Activated T-helper 2 cell treated with anti-CD3 and anti-CD28 coated beads, Interferon-gamma antibody, Interleukin-2, Interleukin-4, amounts not matched to agents 10 μg/mL and 5 μg/mL and 100 μg/mL, durations not matched to agents 14 hours and 24 hours and 36 hours (primary cell): ENCODE data around the gene DIABLO. TPM values are rescaled to one million over a fixed set of nuclear protein-coding genes. Genes with fewer than 3 reads are reported as not detected.
A peak's percentile ranks its signal among the peaks of the same experiment; 100 is the strongest.
"Not testable (repeated sequence)": the region's sequence is repeated elsewhere in the genome, so short reads cannot be mapped to it uniquely, and the experiment has no call there.

Experiments
- DNase-seq: peaks from one replicate; pipeline ENCODE4 v3.0.0; 2021; ENCODE audit warnings: low spot score
- H3K27ac Mint-ChIP-seq: one replicate; pipeline ENCODE4 v1.8.0; 2021; ENCODE audit warnings: mixed read lengths
- H3K27me3 Mint-ChIP-seq: one replicate; pipeline ENCODE4 v1.8.0; 2021; ENCODE audit warnings: low read depth, mixed read lengths
- H3K36me3 Mint-ChIP-seq: one replicate; pipeline ENCODE4 v1.8.0; 2021; ENCODE audit warnings: low read depth, mixed read lengths
- H3K4me1 Mint-ChIP-seq: one replicate; pipeline ENCODE4 v1.8.0; 2021; ENCODE audit warnings: low read depth, mixed read lengths
- H3K4me3 Mint-ChIP-seq: one replicate; pipeline ENCODE4 v1.8.0; 2021; ENCODE audit warnings: low read depth, mild to moderate bottlenecking, moderate library complexity, mixed read lengths
- H3K9me3 Mint-ChIP-seq: one replicate; pipeline ENCODE4 v1.8.0; 2021; ENCODE audit warnings: mixed read lengths
- intact Hi-C: fragments of 100-400 bp; cut with micrococcal nuclease; formaldehyde crosslinking; loops from one replicate; pipeline ENCODE4 v1.15.1; 2023
- total RNA-seq: library from RNA; stranded (reverse); gene quantifications from 2 replicates; pipeline ENCODE4 v1.2.3, GENCODE V29; 2022

DIABLO gene
- total RNA-seq = 54.7 and 56.5 TPM in 2 replicates

DNA sequence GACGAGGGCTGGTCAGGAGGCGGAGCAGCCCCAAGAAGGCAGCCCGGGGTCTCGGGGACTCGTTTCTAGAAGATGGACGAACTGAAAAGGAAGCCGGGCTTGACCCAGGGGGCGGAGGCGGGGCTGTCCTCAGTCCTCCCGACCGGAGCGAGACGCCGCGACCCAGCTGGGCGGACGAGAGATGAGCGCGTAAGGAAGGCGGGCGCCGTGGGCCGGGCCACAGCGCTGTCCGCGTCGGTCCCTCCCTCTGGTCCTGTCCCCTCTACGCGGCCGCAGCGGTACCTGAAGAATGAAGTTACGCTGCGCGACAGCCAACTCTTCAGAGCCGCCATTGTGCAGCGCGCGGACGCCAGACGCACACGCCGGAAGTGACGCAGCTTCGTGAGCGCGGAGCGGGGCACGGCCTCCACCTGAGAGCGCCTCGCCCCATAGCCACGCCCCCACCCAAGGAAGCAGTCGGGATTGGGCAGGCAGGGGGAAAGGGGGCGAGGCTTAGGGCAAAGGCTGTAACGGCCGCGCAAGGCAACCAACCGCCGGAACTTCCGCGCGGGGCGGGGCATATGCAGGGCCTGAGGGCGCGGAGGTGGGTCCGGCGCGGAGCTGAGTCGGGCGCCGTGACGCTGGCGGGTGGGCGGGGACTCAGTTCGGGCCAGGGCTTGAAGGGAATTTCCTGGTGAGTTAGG lies at the start of gene DIABLO:
Gene DIABLO (minus strand): TSS at position 370 of the 683 bp plus-strand sequence. CDS start 38 bp downstream, at position 332.
- Mint-ChIP-seq H3K9me3 (no peaks in the 10 kb centered on the region), H3K4me1 (peaks cover 22% of the 10 kb centered on the region), H3K36me3 (peaks cover 41% of the 10 kb centered on the region), H3K27ac (peak within 1 kb of the TSS; percentile 89), H3K4me3 (peak within 1 kb of the TSS; percentile 88), H3K27me3 (no peaks in the 10 kb centered on the region)
- intact Hi-C loops = loop anchor here (1.0 to 10.0 kb wide), 4 partner anchors 19 to 391 kb away; partner anchors contain the start of genes KNTC1, RSRC2 and VPS33A
- peak; percentile 100 for DNase-seq

DNA sequence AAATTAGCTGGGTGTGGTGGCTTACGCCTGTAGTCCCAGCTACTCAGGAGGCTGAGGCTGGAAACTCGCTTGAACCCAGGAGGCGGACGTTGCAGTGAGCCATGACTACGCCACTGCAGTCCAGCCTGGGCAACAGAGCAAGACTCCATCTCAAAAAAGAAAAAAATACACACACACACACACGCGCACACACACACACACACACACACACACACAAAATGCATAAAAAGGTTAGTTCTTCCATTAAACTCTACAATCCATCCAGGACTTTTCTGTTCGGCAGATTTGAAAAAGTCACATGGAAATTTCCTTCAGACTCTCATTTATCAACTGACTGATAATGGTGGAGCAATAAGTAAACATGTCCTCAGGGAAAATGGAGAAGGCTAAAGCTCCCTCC lies 49.6 kb upstream of the DIABLO start:
- no peak overlapping the region for H3K27ac Mint-ChIP-seq
- intact Hi-C loops = no loop called here
- H3K27me3 Mint-ChIP-seq = no peaks in the 10 kb centered on the region
- DNase-seq = no peak
- no peaks in the 10 kb centered on the region for H3K4me1 Mint-ChIP-seq
- H3K36me3 Mint-ChIP-seq = peaks cover 20% of the 10 kb centered on the region
- no peak overlapping the region for H3K4me3 Mint-ChIP-seq
- H3K9me3 Mint-ChIP-seq = no peaks in the 10 kb centered on the region

GRCh38 chr12:122266230-122266901 lies 40.5 kb upstream of the DIABLO start, which contains the start of gene VPS33A:
VPS33A (minus strand) TSS chr12:122266494; CDS start chr12:122266408, 86 bp downstream.
- Mint-ChIP-seq H3K27ac (peak within 1 kb of the TSS; percentile 99), H3K4me1 (peaks cover 7% of the 10 kb centered on the region), H3K4me3 (peak within 1 kb of the TSS; percentile 96), H3K27me3 (no peaks in the 10 kb centered on the region), H3K9me3 (no peaks in the 10 kb centered on the region), H3K36me3 (peaks cover 17% of the 10 kb centered on the region)
- peak; percentile 95 for DNase-seq
- intact Hi-C loops = loop anchor here (1.0 to 2.0 kb wide), 4 partner anchors 22 to 260 kb away; partner anchors contain the start of genes DIABLO, KNTC1 and RSRC2

DNA sequence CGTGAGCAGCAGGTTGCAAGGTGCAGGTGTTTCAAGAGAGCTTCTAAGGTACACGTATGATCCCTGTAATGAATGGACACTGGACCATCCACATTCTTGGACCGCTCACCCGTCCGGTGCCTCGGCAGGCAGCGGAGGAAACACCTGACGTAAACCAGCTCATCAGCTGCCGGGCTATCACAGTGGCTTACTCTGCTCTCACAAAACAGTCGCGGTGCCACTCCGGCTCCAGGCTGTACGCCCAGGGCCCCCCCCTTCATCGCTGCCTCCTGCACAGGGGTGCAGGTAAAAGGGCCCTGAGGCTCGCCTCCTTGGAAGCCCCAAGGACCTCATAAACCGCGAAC lies 40.0 kb upstream of the DIABLO start:
- Mint-ChIP-seq H3K27me3 (no peaks in the 10 kb centered on the region), H3K4me3 (peak overlapping the region; percentile 96), H3K4me1 (peaks cover 7% of the 10 kb centered on the region), H3K27ac (peak overlapping the region; percentile 99), H3K36me3 (peaks cover 22% of the 10 kb centered on the region), H3K9me3 (no peaks in the 10 kb centered on the region)
- no peak for DNase-seq
- intact Hi-C loops = loop anchor here (1.0 to 2.0 kb wide), 4 partner anchors 21 to 261 kb away; partner anchors contain the start of genes DIABLO, KNTC1 and RSRC2

DNA sequence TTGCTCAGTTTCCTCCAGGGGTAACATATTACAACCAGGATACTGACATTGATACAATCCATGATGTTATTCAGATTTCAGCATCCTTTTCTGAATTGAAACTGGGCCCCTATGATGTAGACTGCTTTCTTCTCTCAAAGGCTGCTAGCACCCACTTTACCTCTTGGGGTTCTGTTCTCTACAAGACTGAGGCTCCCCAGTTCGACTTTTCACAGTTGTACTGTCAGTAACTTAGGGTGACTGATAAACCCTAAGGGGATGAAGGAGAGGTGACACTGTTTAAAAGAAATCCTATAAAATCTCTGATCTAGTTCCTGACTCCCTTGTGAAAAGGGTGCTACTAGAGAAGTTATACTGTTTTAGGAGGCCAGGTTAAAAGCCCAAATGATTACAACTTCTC lies 39.6 kb upstream of the DIABLO start:
- Mint-ChIP-seq H3K9me3 (no peaks in the 10 kb centered on the region), H3K4me1 (peaks cover 7% of the 10 kb centered on the region), H3K27ac (peak overlapping the region; percentile 99), H3K27me3 (no peaks in the 10 kb centered on the region), H3K4me3 (peak overlapping the region; percentile 96), H3K36me3 (peaks cover 24% of the 10 kb centered on the region)
- intact Hi-C loops = no loop called here
- no peak for DNase-seq

DNA sequence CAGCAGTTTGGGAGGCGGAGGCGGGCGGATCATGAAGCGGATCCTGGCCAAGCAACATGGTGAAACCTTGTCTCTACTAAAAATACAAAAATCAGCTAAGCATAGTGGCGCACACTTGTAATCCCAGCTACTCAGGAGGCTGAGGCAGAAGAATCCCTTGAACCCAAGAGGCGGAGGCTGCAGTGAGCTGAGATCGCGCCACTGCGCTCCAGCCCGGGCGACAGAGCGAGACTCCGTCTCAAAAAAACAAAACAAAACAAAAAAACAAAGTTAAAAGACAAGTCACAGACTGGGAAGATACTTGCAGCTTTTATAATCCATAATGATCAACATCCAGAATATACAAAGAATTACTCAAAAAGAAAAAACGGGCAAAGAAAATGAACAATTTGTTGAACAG lies 34.9 kb upstream of the DIABLO start:
- H3K27me3 Mint-ChIP-seq, intact Hi-C loops, H3K9me3 Mint-ChIP-seq, H3K27ac Mint-ChIP-seq, DNase-seq, H3K4me3 Mint-ChIP-seq, H3K4me1 Mint-ChIP-seq: not testable (repeated sequence)
- H3K36me3 Mint-ChIP-seq = peaks cover 51% of the 10 kb centered on the region

GRCh38 chr12:122258939-122259338 lies 33.1 kb upstream of the DIABLO start:
- H3K27ac Mint-ChIP-seq, H3K4me1 Mint-ChIP-seq, H3K27me3 Mint-ChIP-seq, intact Hi-C loops, H3K9me3 Mint-ChIP-seq, H3K4me3 Mint-ChIP-seq, DNase-seq: not testable (repeated sequence)
- peaks cover 51% of the 10 kb centered on the region for H3K36me3 Mint-ChIP-seq

GRCh38 chr12:122258462-122258861 lies 32.6 kb upstream of the DIABLO start:
- H3K9me3 Mint-ChIP-seq, DNase-seq, H3K4me1 Mint-ChIP-seq, H3K27me3 Mint-ChIP-seq, H3K27ac Mint-ChIP-seq, intact Hi-C loops, H3K4me3 Mint-ChIP-seq: not testable (repeated sequence)
- peaks cover 47% of the 10 kb centered on the region for H3K36me3 Mint-ChIP-seq

GRCh38 chr12:122250536-122250935 lies 24.7 kb upstream of the DIABLO start:
- Mint-ChIP-seq H3K27me3 (no peaks in the 10 kb centered on the region), H3K27ac (no peak overlapping the region), H3K9me3 (no peaks in the 10 kb centered on the region), H3K4me1 (peaks cover 5% of the 10 kb centered on the region), H3K36me3 (peaks cover 18% of the 10 kb centered on the region), H3K4me3 (no peak overlapping the region)
- intact Hi-C loops = no loop called here
- no peak for DNase-seq

DNA sequence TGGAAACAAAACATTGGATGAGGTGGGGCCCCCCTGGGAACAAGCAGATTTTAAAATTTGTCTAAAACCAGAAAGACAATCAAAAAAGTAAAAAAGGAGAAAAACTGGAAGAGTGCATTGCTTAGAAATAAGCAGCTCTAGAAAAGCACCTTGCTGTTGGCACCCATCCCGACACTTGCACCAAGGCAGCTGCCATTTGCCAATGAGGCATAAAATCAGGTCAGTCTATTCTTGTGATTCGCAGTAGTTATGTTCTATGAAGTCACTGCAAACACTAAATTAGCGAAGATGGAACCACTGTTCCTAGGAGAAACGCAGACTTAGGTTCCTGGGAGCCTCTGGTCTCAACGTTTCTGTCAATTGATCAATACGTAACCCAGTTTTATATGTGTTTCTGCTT lies 24.2 kb upstream of the DIABLO start:
- no peak overlapping the region for H3K27ac Mint-ChIP-seq
- DNase-seq = no peak
- H3K9me3 Mint-ChIP-seq = no peaks in the 10 kb centered on the region
- H3K36me3 Mint-ChIP-seq = peaks cover 18% of the 10 kb centered on the region
- no peak overlapping the region for H3K4me3 Mint-ChIP-seq
- intact Hi-C loops = no loop called here
- H3K4me1 Mint-ChIP-seq = peaks cover 5% of the 10 kb centered on the region
- no peaks in the 10 kb centered on the region for H3K27me3 Mint-ChIP-seq

DNA sequence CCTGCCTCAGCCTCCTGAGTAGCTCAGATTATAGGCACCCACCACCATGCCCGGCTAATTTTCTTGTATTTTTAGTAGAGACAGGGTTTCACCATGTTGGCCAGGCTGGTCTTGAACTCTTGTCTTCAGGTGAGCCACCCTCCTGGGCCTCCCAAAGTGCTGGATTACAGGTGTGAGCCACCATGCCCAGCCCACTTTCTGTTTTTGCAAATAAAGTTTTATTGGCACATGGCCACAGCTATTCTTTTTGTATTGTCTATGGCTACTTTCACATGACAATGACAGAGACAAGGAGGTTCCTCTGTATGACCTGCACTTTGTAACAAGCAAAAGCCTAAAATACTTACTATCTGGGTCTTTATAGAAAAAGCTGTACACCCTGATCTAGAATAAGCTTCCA lies 19.7 kb upstream of the DIABLO start:
- H3K4me1 Mint-ChIP-seq = peaks cover 18% of the 10 kb centered on the region
- intact Hi-C loops = loop anchor here (2.0 kb wide), 2 partner anchors 19 to 21 kb away; partner anchors contain the start of genes DIABLO and VPS33A
- DNase-seq = no peak
- peaks cover 29% of the 10 kb centered on the region for H3K36me3 Mint-ChIP-seq
- H3K27ac Mint-ChIP-seq = peak overlapping the region; percentile 82
- H3K9me3 Mint-ChIP-seq = no peaks in the 10 kb centered on the region
- H3K4me3 Mint-ChIP-seq = no peak overlapping the region
- H3K27me3 Mint-ChIP-seq = no peaks in the 10 kb centered on the region

DNA sequence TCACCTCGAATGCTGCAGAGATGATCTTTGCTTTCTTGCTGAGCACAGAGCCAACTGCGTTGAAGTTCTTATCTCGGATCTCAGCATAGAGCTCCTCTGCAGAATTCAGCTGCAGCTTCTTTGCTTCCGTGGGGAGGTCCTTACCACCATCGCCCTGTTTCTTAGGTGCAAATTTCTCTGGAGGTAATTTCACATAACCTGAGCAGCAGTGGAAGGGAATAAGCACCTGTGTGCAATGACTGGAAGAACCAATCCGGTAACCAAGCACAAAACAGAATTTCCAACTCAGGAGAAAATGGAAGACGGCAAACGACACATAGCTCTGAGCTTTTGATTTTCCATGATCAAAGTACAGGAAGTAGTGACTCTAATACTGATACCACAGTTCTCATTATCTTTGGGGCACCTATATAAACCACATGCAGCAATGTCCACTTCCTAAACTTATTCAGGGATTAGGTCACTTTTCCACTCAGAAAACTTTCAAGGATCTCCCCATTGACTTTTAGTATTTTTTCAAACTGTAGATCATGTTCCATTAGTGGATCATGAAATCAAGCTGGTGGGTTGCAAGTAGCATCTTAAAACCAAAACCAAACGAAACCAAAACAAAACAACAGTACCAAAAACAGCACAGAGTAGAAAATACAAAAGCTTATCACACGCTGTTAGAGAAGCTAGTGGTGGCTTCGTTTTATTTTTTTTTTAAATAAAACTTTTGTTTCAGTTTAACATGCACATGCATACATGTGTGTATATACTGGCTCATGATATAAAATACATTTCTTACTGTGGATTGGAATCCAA lies 18.9 kb upstream of the DIABLO start:
- Mint-ChIP-seq H3K4me3 (peak overlapping the region; percentile 75), H3K36me3 (peaks cover 29% of the 10 kb centered on the region), H3K9me3 (no peaks in the 10 kb centered on the region), H3K27me3 (no peaks in the 10 kb centered on the region), H3K27ac (peak overlapping the region; percentile 93), H3K4me1 (peaks cover 18% of the 10 kb centered on the region)
- intact Hi-C loops = loop anchor here (2.0 kb wide), 2 partner anchors 18 to 22 kb away; partner anchors contain the start of genes DIABLO and VPS33A
- peak; percentile 26 for DNase-seq
